GM19397 (cell line): Measurements from ENCODE around the gene BICRAL.
A peak's percentile ranks its signal among the peaks of the same experiment; 100 is the strongest.

Experiments
- ATAC-seq: cut with Tn5 transposase; IDR thresholded peaks from one replicate; pipeline ENCODE4 v1.9.1; 2021; ENCODE audit warnings: mild to moderate bottlenecking, moderate library complexity; ENCODE audit not compliant: unreplicated experiment

The BICRAL gene

GRCh38 chr6:42764911-42765648, 16.8 kb upstream of the BICRAL start:
- ATAC-seq = no peak

GRCh38 chr6:42766163-42766670, 15.6 kb upstream of the BICRAL start:
- ATAC-seq = no peak

- no peak for ATAC-seq
These were observed 12.8 kb upstream of the BICRAL start for GRCh38 chr6:42769051-42769450.

GRCh38 chr6:42769836-42770235, 12.0 kb upstream of the BICRAL start:
- no peak for ATAC-seq

GRCh38 chr6:42771741-42772100, 10.1 kb upstream of the BICRAL start:
- peak; percentile 21 for ATAC-seq

- no peak for ATAC-seq
These were observed 7.7 kb upstream of the BICRAL start for GRCh38 chr6:42774201-42774600.

GRCh38 chr6:42774821-42775487, 6.9 kb upstream of the BICRAL start:
- peak; percentile 35 for ATAC-seq

- ATAC-seq = no peak
These were observed 4.6 kb upstream of the BICRAL start for GRCh38 chr6:42777126-42777822.

DNA sequence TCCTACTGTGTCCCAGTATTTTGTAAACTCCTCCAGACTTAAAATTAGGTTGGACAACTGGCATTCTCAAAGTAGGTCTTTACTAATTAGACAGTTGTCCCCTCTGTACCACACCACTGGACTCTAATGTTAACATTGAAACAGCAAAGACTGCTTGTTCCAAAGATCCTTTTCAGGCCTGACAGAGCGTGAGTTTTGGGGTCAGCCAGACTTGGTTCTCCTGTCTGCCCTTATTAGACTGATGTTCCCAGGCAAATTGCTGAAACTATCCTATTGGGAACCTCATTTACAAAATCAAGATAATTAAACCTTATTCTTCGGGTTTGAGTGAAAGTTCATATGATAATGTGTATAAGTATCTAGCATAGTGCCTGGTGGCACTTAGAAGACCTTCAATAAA, 3.7 kb upstream of the BICRAL start:
- no peak for ATAC-seq

GRCh38 chr6:42779521-42779920, 2.3 kb upstream of the BICRAL start:
- ATAC-seq = no peak

- ATAC-seq = no peak
These were observed 381 bp upstream of the BICRAL start for GRCh38 chr6:42781546-42781795.

DNA sequence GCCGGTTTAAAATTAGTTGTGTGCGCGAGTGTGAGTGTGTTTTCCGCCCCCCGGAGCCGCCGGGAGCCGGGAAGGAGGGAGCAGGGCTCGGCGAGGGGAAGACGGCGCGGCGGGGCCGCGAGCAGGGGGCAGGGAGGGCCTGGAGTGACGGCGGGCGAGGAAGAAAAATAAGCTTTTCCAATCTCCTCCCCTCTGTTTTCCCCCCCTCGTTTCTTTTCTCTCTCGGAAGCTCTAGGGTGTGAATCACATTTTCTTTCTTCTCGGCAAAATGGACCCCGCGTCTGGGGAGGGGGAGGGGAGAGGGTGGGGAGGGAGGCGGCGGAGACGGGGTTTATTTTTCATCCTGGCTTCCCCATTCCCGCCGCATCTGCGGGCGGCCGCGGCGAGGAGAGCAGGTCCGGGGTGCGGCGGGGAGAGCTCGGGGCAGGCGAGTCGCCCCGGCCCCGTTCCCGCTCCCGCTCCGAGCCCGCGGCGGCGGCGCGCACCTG, 881 bp downstream of the BICRAL start:
- ATAC-seq = peak; percentile 28

- peak; percentile 54 for ATAC-seq
These were observed 1.5 kb downstream of the BICRAL start for GRCh38 chr6:42783177-42783875.

GRCh38 chr6:42783876-42784642, 2.2 kb downstream of the BICRAL start:
- ATAC-seq = no peak

DNA sequence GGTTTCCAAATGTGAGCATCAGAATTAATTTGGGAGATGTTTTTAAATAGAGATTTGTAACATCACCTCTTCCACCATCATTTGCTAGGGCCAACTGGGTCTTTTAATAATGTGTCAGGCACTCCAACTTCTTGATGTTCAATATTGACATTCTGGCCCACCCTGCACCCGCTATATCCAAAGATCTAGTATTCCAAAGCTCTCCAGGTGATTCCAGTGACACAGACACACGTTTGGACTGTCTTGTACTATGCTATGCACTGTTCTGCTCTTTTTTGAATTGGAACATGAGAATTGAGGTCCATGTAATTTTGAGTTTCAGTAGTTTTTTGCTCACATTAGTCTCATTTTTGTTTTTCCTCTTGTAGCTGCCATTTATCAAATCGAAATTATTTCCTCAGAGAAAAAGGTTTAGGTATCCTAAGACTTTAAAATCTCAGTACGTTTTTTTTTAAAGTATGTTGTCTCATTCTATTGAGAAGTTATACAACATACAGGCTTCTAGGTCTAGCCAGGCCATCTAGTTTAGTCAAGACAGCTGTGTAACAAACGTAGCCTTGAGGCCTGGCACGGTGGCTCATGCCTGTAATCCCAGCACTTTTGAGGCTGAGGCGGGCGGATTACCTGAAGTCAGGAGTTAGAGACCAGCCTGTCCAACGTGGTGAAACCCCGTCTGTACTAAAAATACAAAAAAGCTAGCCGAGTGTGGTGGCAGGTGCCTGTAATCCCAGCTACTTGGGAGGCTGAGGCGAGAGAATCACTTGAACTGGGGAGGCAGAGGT, 3.1 kb downstream of the BICRAL start:
- no peak for ATAC-seq

- no peak for ATAC-seq
These were observed 4.7 kb downstream of the BICRAL start for GRCh38 chr6:42786525-42786985.

- no peak for ATAC-seq
These were observed 5.2 kb downstream of the BICRAL start for GRCh38 chr6:42787063-42787472.

DNA sequence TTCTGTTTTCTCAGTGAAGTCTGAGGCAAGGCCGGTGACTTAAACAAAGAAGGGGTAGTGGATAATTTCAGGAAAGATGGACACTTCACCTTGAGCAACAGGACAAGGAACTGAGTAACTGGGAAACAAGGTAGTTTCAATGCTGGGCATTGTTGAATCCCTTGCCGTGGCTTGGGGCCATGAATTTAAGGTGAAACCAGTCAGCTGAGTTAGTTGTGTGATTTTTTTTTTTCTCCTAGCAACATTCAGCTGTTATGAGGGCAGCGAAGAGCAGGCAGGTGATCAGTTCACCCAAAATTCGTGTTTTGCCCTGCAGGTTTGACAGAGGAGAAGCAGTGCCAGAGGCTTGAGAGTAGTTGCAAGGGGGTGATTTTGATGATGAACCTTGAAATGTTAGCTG, 6.8 kb downstream of the BICRAL start:
- no peak for ATAC-seq

DNA sequence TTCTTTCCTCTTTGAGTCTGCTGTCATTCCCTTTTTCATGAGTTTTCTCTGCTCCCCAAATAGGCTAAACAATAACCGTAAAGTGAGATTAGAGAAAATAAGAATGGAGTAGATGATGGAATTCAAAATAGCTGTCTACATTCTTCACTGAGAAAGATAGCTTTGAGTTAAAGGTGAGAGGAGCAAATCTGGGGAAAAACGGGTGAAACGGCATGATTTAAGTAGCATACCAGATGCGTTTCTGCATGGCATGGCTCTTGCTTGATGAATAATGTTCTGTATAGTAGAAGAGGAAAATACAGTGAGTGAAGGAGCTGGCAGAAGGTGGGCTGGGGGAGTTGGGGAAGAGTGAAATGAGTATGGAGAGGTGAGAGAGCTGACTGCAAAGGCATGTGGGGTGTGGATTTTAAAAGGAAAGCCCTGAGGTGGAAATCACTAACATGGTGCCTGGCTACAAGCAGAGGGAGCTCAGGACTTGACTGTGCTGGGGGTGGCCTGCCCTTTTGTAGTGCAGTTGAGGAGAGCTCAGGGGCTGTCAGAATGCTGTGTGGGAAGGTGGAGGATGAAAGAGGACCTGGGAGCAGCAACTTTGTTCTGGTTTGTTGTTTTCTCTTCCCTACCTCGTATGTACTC, 8.8 kb downstream of the BICRAL start:
- no peak for ATAC-seq
